ENCODE results near the gene ZNF117. TPM values are rescaled to one million over a fixed set of nuclear protein-coding genes. Genes with fewer than 3 reads are reported as not detected.

Gene ZNF117
- total and polyA plus RNA-seq, 2 of the 4 experiments (the other 2 are of a cell fraction): 2.9 to 4.0 TPM

DNA sequence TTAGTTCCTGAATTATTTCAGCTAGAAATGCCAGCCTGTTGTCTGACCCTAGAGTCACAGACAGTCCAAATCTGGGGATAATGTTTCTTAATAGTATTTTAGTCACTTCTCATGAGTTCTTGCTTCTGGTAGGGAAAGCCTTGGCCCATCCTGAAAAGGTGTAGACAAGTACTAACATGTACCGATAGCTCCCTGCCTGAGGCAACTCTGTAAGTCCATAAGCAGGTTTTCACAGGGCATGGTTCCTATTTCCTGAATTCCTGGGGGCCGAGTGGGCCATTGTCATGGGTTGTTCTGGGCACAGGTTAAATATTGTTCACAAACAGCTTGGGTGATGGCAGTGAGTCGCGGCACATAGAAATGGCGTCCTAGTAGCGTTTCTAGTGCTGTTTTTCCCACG is 3.1 kb upstream of the ZNF117 start:
- Histone ChIP-seq H3K4me2 (ENCODE audit: low read depth, low read length) (no peak overlapping the region), H3K14ac (replicated peaks; ENCODE audit: low read depth, low read length) (no peak overlapping the region), H3K9ac (ENCODE audit: low read depth, low read length) (no peak overlapping the region), H3K36me3 (ENCODE audit: control insufficient read depth, insufficient read depth, low read length) (peaks cover 28% of the 10 kb centered on the region), H2BK120ac (ENCODE audit: low read depth, low read length) (no peak overlapping the region), H2AFZ (replicated peaks; ENCODE audit: low read length, poor library complexity) (no peak overlapping the region), H2BK5ac (ENCODE audit: low read depth, low read length, poor library complexity, severe bottlenecking) (no peak overlapping the region), H4K20me1 (ENCODE audit: insufficient read depth, low read length) (no peaks in the 10 kb centered on the region), H2BK15ac (ENCODE audit: low read depth, low read length) (no peak overlapping the region), H3K4ac (ENCODE audit: low read depth, low read length) (no peak overlapping the region), H3K9me1 (ENCODE audit: insufficient read depth, low read length) (no peaks in the 10 kb centered on the region), H2AK5ac (ENCODE audit: low read depth, low read length) (no peak overlapping the region), H3K18ac (ENCODE audit: low read depth, low read length) (no peak overlapping the region), H3K23ac (ENCODE audit: low read depth, low read length) (no peak overlapping the region), H3K56ac (ENCODE audit: extremely low read depth, insufficient read depth, low read length) (no peak overlapping the region), H3K79me1 (ENCODE audit: low read depth in 1 of 2, low read length in 2 of 2) (peaks cover 5 to 11% of the 10 kb centered on the region in 2 experiments; a peak in 1 of 4 replicates), H3K4me1 (ENCODE audit: control insufficient read depth, insufficient read depth, low read length) (no peaks in the 10 kb centered on the region), H4K5ac (ENCODE audit: low read depth, low read length) (no peak overlapping the region), H3K4me3 (ENCODE audit: insufficient read depth, low read depth, low read length) (no peak overlapping the region), H2BK20ac (ENCODE audit: low read depth, low read length) (no peak overlapping the region), H4K91ac (ENCODE audit: insufficient read depth, low read depth, low read length) (no peak overlapping the region), H3K27ac (ENCODE audit: insufficient read depth, low read length) (no peak overlapping the region), H4K8ac (ENCODE audit: low read depth in 2 of 2, low read length in 2 of 2) (no peak overlapping the region), H3K9me3 (ENCODE audit: control insufficient read depth, insufficient read depth, low read length) (peaks cover 69% of the 10 kb centered on the region), H3K27me3 (ENCODE audit: control insufficient read depth, insufficient read depth, low read length) (no peaks in the 10 kb centered on the region), H2AK9ac (replicated peaks; ENCODE audit: low read depth, low read length, poor library complexity) (no peak overlapping the region)
- POLR2A ChIA-PET (ENCODE audit: unreplicated experiment): no interaction called here
- dilution Hi-C loops (cut with HindIII; ENCODE audit: low sequenced_read_pairs, unreplicated experiment): no loop called here
- ATAC-seq (ENCODE audit: low read depth) (no peak), DNase-seq (no peak)
- in situ Hi-C loops (cut with MboI; ENCODE audit: low sequenced_read_pairs): no loop called here
- no peak for TF ChIP-seq NFE2L2 (IDR thresholded peaks at IDR 0.05; ENCODE audit: low read depth, low read length)
- no peak for TF ChIP-seq POLR2A (IDR thresholded peaks at IDR 0.05; ENCODE audit: low read depth, low read length)
- no peak for TF ChIP-seq MAZ (IDR thresholded peaks at IDR 0.05; ENCODE audit: borderline replicate concordance, low read depth, low read length)
- no peak for TF ChIP-seq CEBPB (IDR thresholded peaks at IDR 0.05; ENCODE audit: low read depth, low read length)
- no peak for TF ChIP-seq BHLHE40 (IDR thresholded peaks at IDR 0.05; ENCODE audit: low read depth, low read length)
- no peak for TF ChIP-seq FOS (IDR thresholded peaks at IDR 0.05; ENCODE audit: low read depth, low read length)
- TF ChIP-seq CHD1 (IDR thresholded peaks at IDR 0.05; ENCODE audit: low read depth, low read length): no peak
- TF ChIP-seq RCOR1 (IDR thresholded peaks at IDR 0.05; ENCODE audit: insufficient replicate concordance, low read length): no peak
- no peak for TF ChIP-seq MAFK (IDR thresholded peaks at IDR 0.05; ENCODE audit: low read depth, low read length)
- no peak for TF ChIP-seq SMC3 (IDR thresholded peaks at IDR 0.05; ENCODE audit: low read depth, low read length)
- TF ChIP-seq MXI1 (IDR thresholded peaks at IDR 0.05; ENCODE audit: borderline replicate concordance, low read depth, low read length): no peak
- TF ChIP-seq RFX5 (IDR thresholded peaks at IDR 0.05; ENCODE audit: low read depth, low read length): no peak
- TF ChIP-seq RAD21 (IDR thresholded peaks at IDR 0.05; ENCODE audit: low read length): no peak
- TF ChIP-seq, protein P1, sequence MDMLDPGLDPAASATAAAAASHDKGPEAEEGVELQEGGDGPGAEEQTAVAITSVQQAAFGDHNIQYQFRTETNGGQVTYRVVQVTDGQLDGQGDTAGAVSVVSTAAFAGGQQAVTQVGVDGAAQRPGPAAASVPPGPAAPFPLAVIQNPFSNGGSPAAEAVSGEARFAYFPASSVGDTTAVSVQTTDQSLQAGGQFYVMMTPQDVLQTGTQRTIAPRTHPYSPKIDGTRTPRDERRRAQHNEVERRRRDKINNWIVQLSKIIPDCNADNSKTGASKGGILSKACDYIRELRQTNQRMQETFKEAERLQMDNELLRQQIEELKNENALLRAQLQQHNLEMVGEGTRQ (IDR thresholded peaks at IDR 0.05; ENCODE audit: low read depth, low read length): no peak
- TF ChIP-seq, protein P2, sequence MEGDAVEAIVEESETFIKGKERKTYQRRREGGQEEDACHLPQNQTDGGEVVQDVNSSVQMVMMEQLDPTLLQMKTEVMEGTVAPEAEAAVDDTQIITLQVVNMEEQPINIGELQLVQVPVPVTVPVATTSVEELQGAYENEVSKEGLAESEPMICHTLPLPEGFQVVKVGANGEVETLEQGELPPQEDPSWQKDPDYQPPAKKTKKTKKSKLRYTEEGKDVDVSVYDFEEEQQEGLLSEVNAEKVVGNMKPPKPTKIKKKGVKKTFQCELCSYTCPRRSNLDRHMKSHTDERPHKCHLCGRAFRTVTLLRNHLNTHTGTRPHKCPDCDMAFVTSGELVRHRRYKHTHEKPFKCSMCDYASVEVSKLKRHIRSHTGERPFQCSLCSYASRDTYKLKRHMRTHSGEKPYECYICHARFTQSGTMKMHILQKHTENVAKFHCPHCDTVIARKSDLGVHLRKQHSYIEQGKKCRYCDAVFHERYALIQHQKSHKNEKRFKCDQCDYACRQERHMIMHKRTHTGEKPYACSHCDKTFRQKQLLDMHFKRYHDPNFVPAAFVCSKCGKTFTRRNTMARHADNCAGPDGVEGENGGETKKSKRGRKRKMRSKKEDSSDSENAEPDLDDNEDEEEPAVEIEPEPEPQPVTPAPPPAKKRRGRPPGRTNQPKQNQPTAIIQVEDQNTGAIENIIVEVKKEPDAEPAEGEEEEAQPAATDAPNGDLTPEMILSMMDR (conservative IDR thresholded peaks at IDR 0.05; ENCODE audit: low read depth, low read length): no peak
- TF ChIP-seq, protein P3, sequence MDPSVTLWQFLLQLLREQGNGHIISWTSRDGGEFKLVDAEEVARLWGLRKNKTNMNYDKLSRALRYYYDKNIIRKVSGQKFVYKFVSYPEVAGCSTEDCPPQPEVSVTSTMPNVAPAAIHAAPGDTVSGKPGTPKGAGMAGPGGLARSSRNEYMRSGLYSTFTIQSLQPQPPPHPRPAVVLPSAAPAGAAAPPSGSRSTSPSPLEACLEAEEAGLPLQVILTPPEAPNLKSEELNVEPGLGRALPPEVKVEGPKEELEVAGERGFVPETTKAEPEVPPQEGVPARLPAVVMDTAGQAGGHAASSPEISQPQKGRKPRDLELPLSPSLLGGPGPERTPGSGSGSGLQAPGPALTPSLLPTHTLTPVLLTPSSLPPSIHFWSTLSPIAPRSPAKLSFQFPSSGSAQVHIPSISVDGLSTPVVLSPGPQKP (IDR thresholded peaks at IDR 0.05; ENCODE audit: borderline replicate concordance, low read depth, low read length): no peak
- CTCF ChIA-PET: no interaction called here
- intact Hi-C loops (cut with micrococcal nuclease): no loop called here
- WGBS, 2 experiments (ENCODE audit: extremely low coverage in 2 of 2, insufficient read length in 1 of 2): 83% methylated on average over 1 of the region's 7 CpGs; no CpG with 5 or more reads in 1 of the 2 experiments
- no TSS peak for BruUV-seq (replicated peaks)

Measured in IMR-90 (cell line).